Superior temporal gyrus (tissue), 1 donor: ENCODE measurements around the gene RHBDF1.

Experiments used
- DNase-seq: peaks from one replicate; pipeline ENCODE4 v3.0.0-alpha.2; 2016; ENCODE audit errors: extremely low spot score

RHBDF1 gene

GRCh38 chr16:94918-95265 is 22.5 kb upstream of the RHBDF1 start:
- no peak for DNase-seq

- no peak for DNase-seq
Measured at GRCh38 chr16:92431-93339, 20.3 kb upstream of the RHBDF1 start.

GRCh38 chr16:91484-91883 is 19.1 kb upstream of the RHBDF1 start:
- DNase-seq: peak; percentile 86

- no peak for DNase-seq
Measured at GRCh38 chr16:89391-90302, 17.2 kb upstream of the RHBDF1 start.

GRCh38 chr16:88613-89012 is 16.2 kb upstream of the RHBDF1 start:
- no peak for DNase-seq

- no peak for DNase-seq
Measured at GRCh38 chr16:86483-86952, 14.1 kb upstream of the RHBDF1 start.

GRCh38 chr16:85865-86264 is 13.4 kb upstream of the RHBDF1 start:
- no peak for DNase-seq

- no peak for DNase-seq
Measured at GRCh38 chr16:85407-85782, 13.0 kb upstream of the RHBDF1 start.

- no peak for DNase-seq
Measured at GRCh38 chr16:84718-85406, 12.4 kb upstream of the RHBDF1 start.

GRCh38 chr16:83781-84615 is 11.6 kb upstream of the RHBDF1 start:
- no peak for DNase-seq

- no peak for DNase-seq
Measured at GRCh38 chr16:83060-83603, 10.7 kb upstream of the RHBDF1 start.

- DNase-seq: no peak
Measured at GRCh38 chr16:79151-80054, 7.0 kb upstream of the RHBDF1 start.

GRCh38 chr16:78444-79150 is 6.2 kb upstream of the RHBDF1 start:
- DNase-seq: peak; percentile 31

GRCh38 chr16:77807-78443 is 5.5 kb upstream of the RHBDF1 start, which contains the start of gene MPG:
Gene MPG (plus strand): TSS chr16:78225. CDS start chr16:78310, 85 bp downstream.
- DNase-seq: peak; percentile 77

- no peak for DNase-seq
Measured at GRCh38 chr16:77273-77806, 4.9 kb upstream of the RHBDF1 start.

GRCh38 chr16:76535-77272 is 4.3 kb upstream of the RHBDF1 start:
- DNase-seq: no peak
